SK-N-SH (cell line): ENCODE measurements around the gene EIF3A. TPM values are rescaled to one million over a fixed set of nuclear protein-coding genes. Genes with fewer than 3 reads are reported as not detected.

Experiments used
- CTCF ChIA-PET: fragments of 300-600, 350-600 bp; formaldehyde crosslinking; extraction: SDS; loops from one replicate; lab custom pipeline; 2021; lab: Yijun Ruan, JAX
- POLR2A ChIA-PET: fragments of 350-600 bp; sonication (Branson Sonifier 250); formaldehyde crosslinking; extraction: SDS; loops from one replicate; lab custom pipeline; 2020; ENCODE audit warnings: antibody characterized with exemption, inconsistent platforms; lab: Yijun Ruan, JAX
- DNase-seq: peaks from one replicate; pipeline ENCODE4 v3.0.0; 2012
- H2AFZ ChIP-seq: fragments of 200-600 bp; sonication (generic); 2 replicates; pipeline ENCODE4 v1.8.1; 2016; ENCODE audit warnings: antibody characterized with exemption, mild to moderate bottlenecking, low read depth
- H3F3A ChIP-seq: fragments of 200-600 bp; sonication (generic); replicated peaks from 2 replicates; pipeline ENCODE3; 2016; ENCODE audit warnings: antibody characterized with exemption, mild to moderate bottlenecking; ENCODE audit not compliant: insufficient read depth
- H3K27ac ChIP-seq, 2 experiments: fragments of 200-500 bp in 1 of 2; fragments of 200-600 bp in 1 of 2; sonication (Bioruptor generic) in 1 of 2; sonication (generic), shearing (Covaris generic) in 1 of 2; 2 replicates each; pipeline versions ENCODE4 v1.5.1 to v1.6.1; 2014 to 2016; ENCODE audit warnings: low read depth in 2 of 2, inconsistent platforms in 1 of 2, low read length in 1 of 2, mild to moderate bottlenecking in 1 of 2, mixed read lengths in 1 of 2
- H3K27me3 ChIP-seq: fragments of 200-600 bp; sonication (generic), shearing (Covaris generic); 2 replicates; pipeline ENCODE4 v1.6.1; 2016; ENCODE audit warnings: mixed run types; ENCODE audit not compliant: insufficient read depth
- H3K36me3 ChIP-seq, 2 experiments: fragments of 200-500 bp in 1 of 2; fragments of 200-600 bp in 1 of 2; sonication (Bioruptor generic) in 1 of 2; sonication (generic) in 1 of 2; replicated peaks in 1 of 2; 2 replicates each; pipeline versions ENCODE3 to v1.5.1; 2014 to 2016; ENCODE audit warnings: low read length in 1 of 2, mild to moderate bottlenecking in 1 of 2; ENCODE audit not compliant: insufficient read depth in 2 of 2, control insufficient read depth in 1 of 2
- H3K4me1 ChIP-seq, 2 experiments: fragments of 200-500 bp in 1 of 2; fragments of 200-600 bp in 1 of 2; sonication (Bioruptor generic) in 1 of 2; sonication (generic), shearing (Covaris generic) in 1 of 2; 2 replicates each; pipeline versions ENCODE4 v1.5.1 to v1.6.1; 2014 to 2016; ENCODE audit warnings: low read depth in 1 of 2, low read length in 1 of 2, mixed run types in 1 of 2; ENCODE audit not compliant: insufficient read depth in 2 of 2, control insufficient read depth in 1 of 2
- H3K4me2 ChIP-seq: fragments of 200-600 bp; sonication (generic), shearing (Covaris generic); 2 replicates; pipeline ENCODE4 v1.6.1; 2017; ENCODE audit warnings: mixed run types
- H3K4me3 ChIP-seq, 2 experiments: fragments of 200-500 bp in 1 of 2; fragments of 200-600 bp in 1 of 2; sonication (Bioruptor generic) in 1 of 2; sonication (generic), shearing (Covaris generic) in 1 of 2; 2 replicates each; pipeline versions ENCODE4 v1.5.1 to v1.8.1; 2014 to 2016; ENCODE audit warnings: low read depth in 2 of 2, inconsistent platforms in 1 of 2, low read length in 1 of 2, mild to moderate bottlenecking in 1 of 2, mixed read lengths in 1 of 2, moderate library complexity in 1 of 2
- H3K79me2 ChIP-seq: fragments of 200-600 bp; sonication (generic); 2 replicates; pipeline ENCODE4 v1.8.1; 2017; ENCODE audit warnings: mild to moderate bottlenecking; ENCODE audit not compliant: insufficient read depth
- H3K9ac ChIP-seq: fragments of 200-600 bp; sonication (generic); 2 replicates; pipeline ENCODE4 v1.6.1; 2017; ENCODE audit warnings: mixed run types
- H3K9me2 ChIP-seq: fragments of 200-600 bp; sonication (generic); 2 replicates; pipeline ENCODE4 v1.6.1; 2017; ENCODE audit warnings: mixed run types
- H3K9me3 ChIP-seq: fragments of 200-600 bp; sonication (generic); 2 replicates; pipeline ENCODE4 v1.6.1; 2017; ENCODE audit warnings: mixed run types, mild to moderate bottlenecking, moderate library complexity
- H4K20me1 ChIP-seq: fragments of 200-600 bp; sonication (generic); 2 replicates; pipeline ENCODE4 v1.6.1; 2017; ENCODE audit warnings: mild to moderate bottlenecking, mixed run types; ENCODE audit not compliant: insufficient read depth
- EP300 ChIP-seq, 2 experiments: IDR thresholded peaks; 2 replicates each; pipeline versions ENCODE4 v1.4.0 to v1.6.1; 2012; ENCODE audit warnings: borderline replicate concordance in 1 of 2, low read depth in 1 of 2, low read length in 1 of 2
- EZH2phosphoT487 ChIP-seq: fragments of 200-600 bp; sonication (generic); IDR thresholded peaks from 2 replicates; pipeline ENCODE4 v1.6.1; 2017; ENCODE audit warnings: low read depth, mixed run types, mild to moderate bottlenecking, antibody characterized with exemption, moderate library complexity, borderline replicate concordance
- FOSL2 ChIP-seq: IDR thresholded peaks from 2 replicates; pipeline ENCODE4 v1.4.0; 2012; ENCODE audit warnings: low read depth, mild to moderate bottlenecking, moderate library complexity, borderline replicate concordance
- FOXJ3 ChIP-seq: sonication (generic); formaldehyde crosslinking; IDR thresholded peaks from 2 replicates; pipeline ENCODE4 v1.5.1; 2020; ENCODE audit warnings: mild to moderate bottlenecking, missing genetic modification reagents
- GABPA ChIP-seq: IDR thresholded peaks from 2 replicates; pipeline ENCODE4 v1.4.0; 2012; ENCODE audit warnings: low read depth, mild to moderate bottlenecking
- GATA2 ChIP-seq: sonication (generic); formaldehyde crosslinking; IDR thresholded peaks from 2 replicates; pipeline ENCODE4 v1.5.0; 2020; ENCODE audit warnings: mild to moderate bottlenecking, missing genetic modification reagents
- IRF3 ChIP-seq: fragments of 150-350 bp; IDR thresholded peaks from 2 replicates; pipeline ENCODE4 v1.6.1; 2016; ENCODE audit warnings: mild to moderate bottlenecking, low read depth, low read length
- JUND ChIP-seq: IDR thresholded peaks from 2 replicates; pipeline ENCODE4 v1.4.0; 2012
- MAX ChIP-seq: IDR thresholded peaks from 2 replicates; pipeline ENCODE4 v1.4.0; 2012; ENCODE audit warnings: low read depth
- MXI1 ChIP-seq: IDR thresholded peaks from 2 replicates; pipeline ENCODE4 v1.6.1; 2012; ENCODE audit warnings: mild to moderate bottlenecking, low read depth, low read length, improper control_type of control experiment
- NRF1 ChIP-seq: IDR thresholded peaks from 2 replicates; pipeline ENCODE4 v1.6.1; 2012; ENCODE audit warnings: low read depth, mild to moderate bottlenecking, low read length
- PBX3 ChIP-seq: IDR thresholded peaks from 2 replicates; pipeline ENCODE4; 2012
- POLR2AphosphoS5 ChIP-seq: IDR thresholded peaks from 2 replicates; pipeline ENCODE4 v1.6.1; 2012; ENCODE audit warnings: low read depth, low read length
- RAD21 ChIP-seq: IDR thresholded peaks from 2 replicates; pipeline ENCODE4 v1.6.1; 2012; ENCODE audit warnings: mild to moderate bottlenecking, low read length
- RXRA ChIP-seq: IDR thresholded peaks from 2 replicates; pipeline ENCODE4 v1.4.0; 2012; ENCODE audit warnings: low read depth, mild to moderate bottlenecking, borderline replicate concordance
- SIN3A ChIP-seq: IDR thresholded peaks from 2 replicates; pipeline ENCODE4 v1.6.1; 2012; ENCODE audit warnings: low read depth, mild to moderate bottlenecking, low read length, moderate library complexity, borderline replicate concordance
- SMC3 ChIP-seq: IDR thresholded peaks from 2 replicates; pipeline ENCODE4 v1.6.1; 2012; ENCODE audit warnings: low read depth, low read length, improper control_type of control experiment
- TAF1 ChIP-seq: IDR thresholded peaks from 2 replicates; pipeline ENCODE4 v1.6.1; 2012; ENCODE audit warnings: low read depth, mild to moderate bottlenecking, low read length, moderate library complexity, borderline replicate concordance
- TCF12 ChIP-seq: IDR thresholded peaks from 2 replicates; pipeline ENCODE4 v1.4.0; 2012
- TEAD4 ChIP-seq: IDR thresholded peaks from 2 replicates; pipeline ENCODE4 v1.4.0; 2012; ENCODE audit warnings: mild to moderate bottlenecking, borderline replicate concordance; ENCODE audit not compliant: insufficient read depth
- USF2 ChIP-seq: fragments of 150-350 bp; IDR thresholded peaks from 2 replicates; pipeline ENCODE4 v1.6.1; 2017; ENCODE audit warnings: antibody characterized with exemption, low read length, low read depth, borderline replicate concordance
- YY1 ChIP-seq: IDR thresholded peaks from 2 replicates; pipeline ENCODE4 v1.4.0; 2012; ENCODE audit warnings: low read depth, mild to moderate bottlenecking
- ZBTB33 ChIP-seq: IDR thresholded peaks from 2 replicates; pipeline ENCODE4 v1.4.0; 2012; ENCODE audit warnings: low read depth, borderline replicate concordance
- WGBS: methylation state at CpG from one replicate; pipeline ENCODE4 v1.1.6; 2017; ENCODE audit warnings: low lambda C conversion rate; 5-methylcytosine and 5-hydroxymethylcytosine counted together
- polyA plus RNA-seq, 3 experiments: library from polyadenylated mRNA; depleted of rRNA; stranded (reverse); fragments of >200 nt; gene quantifications; 2 replicates each; pipeline ENCODE4 v1.2.3, GENCODE V29; 2012

EIF3A gene
- polyA plus RNA-seq (2012; rRNA removed), result 24.5 and 25.8 TPM in 2 replicates
- 39.0 and 50.0 TPM in 2 replicates for polyA plus RNA-seq (2012; cell fraction: cytosol; rRNA removed)
- 25.6 and 33.6 TPM in 2 replicates for polyA plus RNA-seq (2012; cell fraction: nucleus; rRNA removed)

- no peaks in the 10 kb centered on the region for H3K9me2 ChIP-seq
- peaks cover 5 to 13% of the 10 kb centered on the region in 2 experiments for H3K4me1 ChIP-seq
- H2AFZ ChIP-seq, result peak within 1 kb of the TSS; percentile 87; the same call in 1 of the 2 replicates
- H3K27ac ChIP-seq, result peak within 1 kb of the TSS; percentile 89 to 95
- H3K9ac ChIP-seq, result peak within 1 kb of the TSS; percentile 99
- DNase-seq, result peak; percentile 97
- H3K4me2 ChIP-seq, result peak within 1 kb of the TSS; percentile 94
- H3K9me3 ChIP-seq, result no peaks in the 10 kb centered on the region
- CTCF ChIA-PET, result interaction anchor here (1.0 kb wide), 1 partner anchor 12 kb away, joined by 3 read pairs; no protein-coding TSS in a partner anchor
- peaks cover 43% of the 10 kb centered on the region for H4K20me1 ChIP-seq
- WGBS, result under 1% methylated on average over 67 of the region's 74 CpGs
- POLR2A ChIA-PET, result interaction anchor here (1.0 to 1.6 kb wide), 3 partner anchors 23 to 245 kb away, joined by 3 to 4 read pairs (median 3); partner anchors contain the start of gene DENND10
- no peaks in the 10 kb centered on the region for H3K27me3 ChIP-seq
- peaks cover 0 to 27% of the 10 kb centered on the region in 2 experiments for H3K36me3 ChIP-seq
- H3K79me2 ChIP-seq, result peaks cover 61% of the 10 kb centered on the region
- H3F3A ChIP-seq, result peaks cover 26% of the 10 kb centered on the region
- H3K4me3 ChIP-seq, result peak within 1 kb of the TSS; percentile 79 to 82
- TF ChIP-seq RXRA (no peak), TAF1 (peak; percentile 98), MXI1 (peak; percentile 92), FOXJ3 (no peak), YY1 (0 out of 2 replicates have a peak, but pooled peaks have one; percentile 29), FOSL2 (no peak), IRF3 (no peak), PBX3 (0 out of 2 replicates have a peak, but pooled peaks have one; percentile 27), TEAD4 (no peak), EP300 (IDR thresholded peaks at IDR 0.05; ENCODE audit: borderline replicate concordance in 1 of 2, low read depth in 1 of 2, low read length in 1 of 2) (peak in 1 of 2 experiments; percentile 44; a peak in 1 of 4 replicates), SMC3 (no peak), NRF1 (peak; percentile 67), TCF12 (peak; percentile 11; the same call in 1 of the 2 replicates), EZH2phosphoT487 (no peak), POLR2AphosphoS5 (peak; percentile 98), RAD21 (no peak), ZBTB33 (0 out of 2 replicates have a peak, but pooled peaks have one; percentile 34), GABPA (no peak), USF2 (peak; percentile 61; the same call in 1 of the 2 replicates), SIN3A (peak; percentile 85; the same call in 1 of the 2 replicates), JUND (no peak; the same call in 1 of the 2 replicates), MAX (peak; percentile 96), GATA2 (no peak)
These were observed at the start of gene EIF3A for GRCh38 chr10:119080521-119081259. Gene EIF3A (minus strand): TSS chr10:119080817. CDS start chr10:119080676, 141 bp downstream.
